ENCODE data around the gene CCDC106.

GRCh38 chr19:55646889-55647731, 902 bp upstream of the CCDC106 start:
- TF ChIP-seq CTCF (conservative IDR thresholded peaks at IDR 0.05; ENCODE audit: low read length) (no peak), EZH2phosphoT487 (IDR thresholded peaks at IDR 0.05; ENCODE audit: borderline replicate concordance, low read depth, low read length) (no peak)

Data from OCI-LY7 (cell line).